GM12872 (cell line): ENCODE data around the gene DUSP16.

Experiments used
- TF ChIP-seq, protein P1 (sequence below): IDR thresholded peaks from 3 replicates; pipeline ENCODE4 v1.5.1; 2011; ENCODE audit warnings: low read depth, mild to moderate bottlenecking, low read length, moderate library complexity; ENCODE audit not compliant: insufficient read depth

DUSP16 gene

DNA sequence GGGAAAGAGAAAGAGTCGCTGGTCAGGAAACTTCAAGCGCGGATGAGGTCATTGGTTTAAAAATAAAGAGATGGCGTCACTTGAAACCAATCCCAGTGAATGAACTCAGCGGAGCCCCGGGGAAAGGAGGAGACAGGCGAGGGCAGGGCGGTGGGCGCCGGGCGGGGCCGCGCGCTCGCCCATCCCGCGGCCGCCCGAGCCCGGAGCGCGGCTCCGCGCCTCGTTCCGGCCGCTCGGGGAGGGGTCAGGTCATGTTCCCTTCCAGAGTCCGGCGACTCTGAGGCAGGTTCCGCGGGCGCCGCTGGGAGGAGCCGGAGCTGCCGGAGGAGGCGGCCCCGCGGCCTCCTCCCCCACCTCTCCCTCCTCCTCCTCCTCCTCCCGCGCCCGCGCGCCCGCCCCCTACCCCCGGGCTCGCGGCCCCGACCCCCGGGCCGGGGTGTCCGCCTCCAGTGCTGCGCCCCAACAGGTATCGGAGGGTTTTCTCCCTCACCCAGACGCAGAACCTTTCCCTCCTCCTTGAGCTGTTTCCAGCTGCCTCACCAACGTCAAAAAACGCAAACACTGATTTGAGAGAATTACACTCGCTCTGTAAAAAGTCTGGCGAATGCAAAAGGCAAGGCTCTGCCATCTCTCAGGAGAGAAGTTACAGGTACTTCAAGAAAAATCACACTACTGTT lies at the start of gene DUSP16:
Gene DUSP16, minus strand, starts transcription at position 279 of the 677 bp plus-strand sequence. CDS start 41,765 bp downstream, outside the sequence.
- TF ChIP-seq, protein P1, sequence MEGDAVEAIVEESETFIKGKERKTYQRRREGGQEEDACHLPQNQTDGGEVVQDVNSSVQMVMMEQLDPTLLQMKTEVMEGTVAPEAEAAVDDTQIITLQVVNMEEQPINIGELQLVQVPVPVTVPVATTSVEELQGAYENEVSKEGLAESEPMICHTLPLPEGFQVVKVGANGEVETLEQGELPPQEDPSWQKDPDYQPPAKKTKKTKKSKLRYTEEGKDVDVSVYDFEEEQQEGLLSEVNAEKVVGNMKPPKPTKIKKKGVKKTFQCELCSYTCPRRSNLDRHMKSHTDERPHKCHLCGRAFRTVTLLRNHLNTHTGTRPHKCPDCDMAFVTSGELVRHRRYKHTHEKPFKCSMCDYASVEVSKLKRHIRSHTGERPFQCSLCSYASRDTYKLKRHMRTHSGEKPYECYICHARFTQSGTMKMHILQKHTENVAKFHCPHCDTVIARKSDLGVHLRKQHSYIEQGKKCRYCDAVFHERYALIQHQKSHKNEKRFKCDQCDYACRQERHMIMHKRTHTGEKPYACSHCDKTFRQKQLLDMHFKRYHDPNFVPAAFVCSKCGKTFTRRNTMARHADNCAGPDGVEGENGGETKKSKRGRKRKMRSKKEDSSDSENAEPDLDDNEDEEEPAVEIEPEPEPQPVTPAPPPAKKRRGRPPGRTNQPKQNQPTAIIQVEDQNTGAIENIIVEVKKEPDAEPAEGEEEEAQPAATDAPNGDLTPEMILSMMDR, result peak; percentile 19; the same call in 1 of the 3 replicates

- TF ChIP-seq, protein P1, result no peak
These were observed 49.7 kb upstream of the DUSP16 start for GRCh38 chr12:12612358-12612757.

DNA sequence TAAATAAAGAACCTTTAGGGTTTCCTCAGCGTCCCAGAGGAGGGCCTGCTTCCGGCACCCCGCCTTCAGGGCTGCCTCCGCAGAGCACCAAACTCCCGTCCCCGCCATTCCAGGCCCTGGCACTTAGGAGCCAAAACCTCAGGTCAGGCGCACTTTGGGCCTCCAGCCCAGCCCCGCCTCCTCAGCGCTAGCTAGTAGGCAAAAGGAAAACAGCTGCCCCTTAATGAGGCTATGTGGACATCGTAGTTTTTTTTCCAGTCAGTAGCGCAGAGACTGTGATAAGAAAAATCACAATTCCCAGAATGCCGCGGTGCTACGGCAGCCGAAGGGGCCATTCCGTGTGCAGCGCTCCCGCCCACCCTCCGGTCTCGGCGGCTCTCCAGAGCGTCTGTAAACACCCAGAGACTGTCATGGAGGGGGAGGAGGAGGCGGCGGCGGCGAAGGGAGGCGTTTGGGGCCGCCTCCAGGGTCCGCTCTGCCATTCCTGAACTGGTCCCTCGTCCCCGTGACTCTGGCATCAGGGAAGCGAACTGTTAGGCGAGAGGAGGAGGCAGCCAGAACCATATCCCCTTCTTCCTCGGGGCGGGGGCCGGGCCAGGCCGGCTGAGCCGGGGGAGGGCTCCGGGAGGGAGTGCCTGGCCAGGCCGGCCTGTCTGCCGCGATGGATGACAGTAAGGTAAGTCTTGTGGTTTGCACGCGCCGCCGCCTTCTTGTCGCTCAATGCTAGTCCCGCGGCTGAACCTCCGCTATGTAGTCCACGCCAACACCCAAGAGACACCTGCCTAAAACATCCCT lies 49.0 kb upstream of the DUSP16 start, which contains the start of gene CREBL2:
Gene CREBL2, plus strand, starts transcription at position 365 of the 795 bp plus-strand sequence. Its CDS starts 297 bp downstream, at position 662.
- TF ChIP-seq, protein P1, result no peak

DNA sequence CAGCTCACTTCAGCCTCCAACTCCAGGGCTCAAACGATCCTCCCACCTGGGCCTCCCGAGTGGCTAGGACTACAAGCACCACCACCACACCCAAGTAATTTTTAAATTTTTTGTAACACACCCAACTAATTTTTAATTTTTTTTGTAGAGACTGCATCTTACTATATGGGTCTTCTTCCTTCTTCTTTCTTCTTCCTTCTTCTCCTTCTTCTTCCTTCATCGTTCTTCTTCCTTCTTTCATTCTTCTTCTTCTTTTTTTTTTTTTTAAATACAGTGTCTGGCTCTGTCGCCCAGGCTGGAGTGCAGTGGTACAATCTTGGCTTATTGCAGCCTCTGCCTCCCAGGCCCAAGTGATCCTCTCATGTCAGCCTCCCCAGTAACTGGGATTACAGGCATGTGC lies 48.0 kb upstream of the DUSP16 start:
- TF ChIP-seq, protein P1, result no peak

- TF ChIP-seq, protein P1, result no peak
These were observed 47.0 kb upstream of the DUSP16 start for GRCh38 chr12:12609692-12610091.

DNA sequence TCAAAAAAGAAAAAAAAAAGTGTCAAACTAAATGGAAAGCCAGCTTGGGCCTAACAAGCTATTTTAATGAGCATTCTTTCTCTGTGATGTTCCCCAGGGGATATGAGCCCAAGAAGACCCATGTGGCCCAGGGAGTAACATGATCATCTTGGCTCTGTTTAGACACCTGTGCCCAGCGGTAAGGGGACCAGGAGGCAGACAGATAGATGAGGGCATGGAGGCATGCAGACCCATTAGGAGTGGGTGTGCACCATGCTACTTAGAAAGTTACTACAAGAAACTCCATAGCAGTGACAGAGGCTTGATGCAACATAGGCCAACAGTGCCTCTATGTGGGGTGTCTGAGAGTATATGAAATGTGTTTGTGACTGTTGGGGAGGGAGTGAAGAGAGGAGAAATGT lies 45.9 kb upstream of the DUSP16 start:
- TF ChIP-seq, protein P1, result peak; percentile 40; the same call in 2 of the 3 replicates

- TF ChIP-seq, protein P1, result no peak
These were observed 44.3 kb upstream of the DUSP16 start for GRCh38 chr12:12606781-12607589.
